Islet of Langerhans (tissue), 1 donor: ENCODE data around the gene MMP19.
"Not testable (repeated sequence)": the region's sequence is repeated elsewhere in the genome, so short reads cannot be mapped to it uniquely, and the experiment has no call there.

Experiments used
- FAIRE-seq: peaks from one replicate; lab custom pipeline; 2011; peaks lifted over from hg19 to GRCh38; lab: Jason Lieb, UNC

Gene MMP19

DNA sequence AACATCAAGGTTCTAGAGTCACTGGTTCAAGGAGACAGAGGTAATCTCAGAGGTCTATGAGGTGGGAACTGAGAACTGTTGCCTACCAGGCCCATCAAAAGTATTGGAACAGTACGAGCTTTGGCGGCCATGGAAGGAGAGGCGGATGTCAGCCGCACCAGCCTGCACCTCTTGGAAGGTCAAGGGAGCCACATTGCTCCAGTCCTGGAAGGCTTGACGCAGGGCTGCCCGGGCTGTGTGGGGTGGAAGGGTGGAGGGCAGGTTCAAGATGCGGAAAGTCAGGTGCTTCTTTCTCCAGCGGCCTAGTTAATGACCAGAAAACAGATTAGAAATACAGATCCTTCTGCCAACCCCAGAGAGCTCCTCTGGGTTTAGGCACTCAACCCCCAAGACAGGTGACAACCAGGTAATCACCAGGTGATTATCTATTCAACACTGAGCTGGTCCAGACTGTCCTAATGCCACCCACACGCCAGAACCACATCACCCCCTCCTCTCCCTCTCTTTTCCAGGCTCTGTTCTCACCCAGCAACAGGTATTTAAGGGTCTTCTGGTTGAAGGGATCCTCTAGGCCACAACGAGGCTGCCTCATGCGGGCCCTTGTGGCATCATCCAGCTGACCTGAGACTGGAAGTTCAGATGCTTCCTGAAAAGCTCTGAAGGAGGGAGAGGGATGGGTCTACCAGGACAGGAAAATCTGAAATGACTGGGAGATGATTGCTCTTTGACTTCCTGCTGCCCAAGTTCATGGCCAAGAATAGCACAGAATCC lies 2.0 kb downstream of the MMP19 start:
- FAIRE-seq = no peak

- no peak for FAIRE-seq
These were observed 3.2 kb downstream of the MMP19 start for GRCh38 chr12:55839345-55840140.

DNA sequence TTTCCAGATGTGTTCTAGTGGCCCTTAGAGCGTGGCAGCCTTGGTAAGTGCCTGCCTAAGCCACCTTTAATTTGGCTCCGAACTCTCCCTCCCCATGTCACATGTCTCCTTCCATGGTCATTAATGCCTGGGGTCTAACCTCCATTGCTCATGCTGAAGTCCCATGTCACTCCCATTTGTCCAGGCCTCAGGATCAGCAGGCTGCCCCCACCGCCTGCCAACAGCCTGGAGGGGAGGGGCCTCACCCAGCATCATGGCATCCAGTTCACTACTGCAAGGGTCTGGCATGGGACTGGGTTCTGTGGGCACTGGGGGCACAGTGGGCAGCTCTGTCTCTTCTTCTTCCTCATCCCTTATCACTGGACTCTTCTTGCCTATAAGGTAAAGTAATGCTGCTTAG lies 4.4 kb downstream of the MMP19 start:
- no peak for FAIRE-seq

- FAIRE-seq = not testable (repeated sequence)
These were observed 8.3 kb downstream of the MMP19 start for GRCh38 chr12:55834400-55834799.

GRCh38 chr12:55833056-55833455 lies 9.7 kb downstream of the MMP19 start:
- no peak for FAIRE-seq

DNA sequence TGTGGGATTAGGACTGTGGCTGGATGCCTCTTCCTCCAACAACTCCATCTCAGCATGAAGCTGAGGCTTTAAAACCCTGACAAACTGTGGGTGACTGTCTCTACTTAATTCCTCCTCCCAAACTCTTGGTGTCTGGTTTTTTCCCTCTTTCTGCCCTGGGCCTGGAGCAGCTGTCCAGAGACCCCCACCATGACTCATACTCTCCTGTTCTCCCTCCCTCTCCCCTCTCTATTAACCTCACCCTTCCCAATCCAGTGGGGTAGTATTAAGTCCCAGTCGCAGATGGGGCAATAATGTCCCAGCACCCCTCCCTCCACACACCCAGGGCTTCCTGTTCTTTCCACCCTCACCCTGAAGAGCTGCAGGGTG lies 11.3 kb downstream of the MMP19 start:
- FAIRE-seq = no peak

DNA sequence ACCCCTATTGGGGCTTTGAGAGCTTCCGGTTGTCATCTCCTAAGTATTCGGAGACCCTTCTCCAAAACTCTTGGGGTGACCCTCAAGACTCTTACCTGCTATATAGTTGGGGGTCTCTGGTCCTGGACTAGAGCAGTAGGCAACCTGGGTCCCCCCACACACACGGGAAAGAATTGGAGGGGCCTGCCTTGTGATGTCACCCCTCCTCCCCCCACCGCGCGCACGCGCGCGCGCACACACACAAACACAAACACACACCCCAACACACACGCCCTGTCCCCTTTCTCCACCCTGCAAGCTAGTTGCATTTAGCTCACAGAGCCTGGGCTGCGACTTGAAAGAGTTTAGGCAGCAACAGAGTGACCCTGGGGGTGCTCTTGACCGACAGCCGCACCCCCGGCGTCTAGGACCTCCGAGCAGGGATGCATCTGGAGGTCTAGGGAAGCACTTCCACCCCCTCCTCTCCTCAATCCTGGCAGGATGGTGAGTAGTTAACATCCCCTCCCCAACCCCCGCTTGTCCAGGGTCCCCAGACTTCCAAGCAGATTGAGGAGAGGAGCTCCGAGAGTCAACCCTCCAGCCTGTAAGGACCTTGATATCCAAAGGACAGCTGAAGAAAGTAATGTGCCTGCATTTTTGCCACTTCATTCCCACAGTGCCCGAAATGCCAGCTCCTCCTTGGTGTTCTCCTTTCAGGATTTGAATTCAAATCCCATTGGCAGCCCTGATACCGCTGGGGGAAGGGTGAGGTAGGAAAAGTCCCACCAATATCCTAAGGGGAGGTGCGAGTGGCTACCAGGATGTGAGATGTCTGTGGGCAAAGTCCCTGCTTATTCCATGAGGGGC lies 11.9 kb downstream of the MMP19 start:
- FAIRE-seq = no peak

DNA sequence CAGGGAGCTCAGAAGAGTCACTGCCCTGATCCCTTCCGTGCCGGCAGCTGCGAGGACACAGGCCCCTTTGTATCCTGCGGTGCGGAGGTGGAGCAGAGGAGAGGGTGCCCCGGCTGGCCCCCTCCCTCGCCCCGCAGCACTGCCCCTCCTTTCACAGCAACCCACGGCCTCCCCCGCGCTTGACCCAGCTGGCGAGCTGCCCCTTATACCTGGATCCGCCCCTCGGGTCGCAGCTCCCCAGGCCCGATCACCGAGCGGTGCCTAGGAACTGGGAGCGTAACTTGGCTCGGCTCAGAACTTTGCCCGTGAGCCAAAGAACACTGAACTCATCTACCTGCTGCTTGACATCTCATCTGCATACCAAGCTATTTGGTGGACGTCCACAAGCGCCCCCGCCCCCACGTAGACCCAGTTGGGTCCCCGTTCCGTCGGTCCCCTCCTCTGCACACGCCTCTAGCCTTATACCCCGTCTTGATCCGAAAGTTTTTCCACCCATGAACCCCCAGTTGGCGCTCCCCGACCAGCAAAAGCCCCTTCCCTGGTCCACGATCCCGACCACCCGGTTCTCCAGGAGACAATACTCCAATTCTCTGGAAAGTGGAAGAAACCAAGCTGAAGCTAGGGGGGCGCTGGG lies 12.7 kb downstream of the MMP19 start:
- no peak for FAIRE-seq

GRCh38 chr12:55828357-55828756 lies 14.4 kb downstream of the MMP19 start:
- no peak for FAIRE-seq

DNA sequence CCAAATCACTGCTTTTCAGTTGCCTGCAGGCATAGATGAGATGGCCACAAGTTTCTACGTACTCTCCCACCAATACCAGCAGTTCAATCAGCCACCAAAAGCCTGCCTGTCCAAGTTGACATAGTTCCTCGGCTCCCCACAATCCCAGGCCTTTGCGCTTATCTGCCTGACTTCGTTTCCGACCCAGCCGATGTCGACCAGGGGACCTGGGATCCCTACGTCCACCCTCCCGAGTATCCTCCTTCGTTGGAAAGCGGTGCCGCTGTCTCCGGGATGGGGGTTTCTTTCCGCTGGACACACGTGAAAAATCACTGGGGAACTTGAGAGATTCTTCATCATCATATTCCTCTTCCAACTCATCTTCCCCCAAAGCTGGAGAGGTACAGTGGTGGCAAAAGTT lies 14.9 kb downstream of the MMP19 start:
- no peak for FAIRE-seq

- no peak for FAIRE-seq
These were observed 18.0 kb downstream of the MMP19 start for GRCh38 chr12:55824726-55825125.

DNA sequence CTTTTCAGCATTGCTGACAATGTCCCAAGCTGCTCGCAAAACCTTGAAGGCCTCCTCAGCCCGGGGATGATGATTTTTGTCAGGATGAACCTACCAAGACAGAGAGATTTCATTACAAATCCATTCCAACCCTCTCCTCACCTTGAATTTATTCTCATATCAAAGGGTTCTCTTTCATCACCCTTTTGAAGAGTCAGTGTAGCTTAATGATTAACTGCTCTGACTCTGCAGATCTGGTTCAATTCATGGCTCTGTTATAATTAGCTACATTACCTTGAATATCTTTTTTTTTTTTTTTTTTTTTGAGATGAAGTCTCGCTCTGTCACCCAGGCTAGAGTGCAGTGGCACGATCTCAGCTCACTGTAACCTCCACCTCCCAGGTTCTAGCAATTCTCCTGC lies 19.3 kb downstream of the MMP19 start:
- FAIRE-seq = peak; percentile 93

- FAIRE-seq = no peak
These were observed 20.5 kb downstream of the MMP19 start for GRCh38 chr12:55822228-55822627.

DNA sequence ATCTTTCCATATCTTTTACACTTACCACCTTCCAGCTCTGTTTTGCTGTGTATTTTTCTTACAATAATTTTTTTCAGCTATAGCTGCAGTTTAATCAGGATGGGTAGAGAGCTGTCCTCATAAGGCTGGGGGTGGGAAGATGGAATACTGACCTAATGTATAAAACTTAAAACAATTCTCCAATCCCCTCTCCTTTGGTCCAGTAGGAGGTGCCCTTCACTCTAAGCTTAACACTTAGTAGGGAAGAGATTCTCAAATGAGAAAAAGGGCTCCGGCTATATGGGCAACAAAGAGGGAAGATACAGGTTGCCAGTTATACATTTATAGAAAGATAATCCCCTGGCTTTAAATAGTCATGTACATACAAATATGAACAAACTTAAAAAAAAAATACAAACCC lies 22.1 kb downstream of the MMP19 start:
- no peak for FAIRE-seq

DNA sequence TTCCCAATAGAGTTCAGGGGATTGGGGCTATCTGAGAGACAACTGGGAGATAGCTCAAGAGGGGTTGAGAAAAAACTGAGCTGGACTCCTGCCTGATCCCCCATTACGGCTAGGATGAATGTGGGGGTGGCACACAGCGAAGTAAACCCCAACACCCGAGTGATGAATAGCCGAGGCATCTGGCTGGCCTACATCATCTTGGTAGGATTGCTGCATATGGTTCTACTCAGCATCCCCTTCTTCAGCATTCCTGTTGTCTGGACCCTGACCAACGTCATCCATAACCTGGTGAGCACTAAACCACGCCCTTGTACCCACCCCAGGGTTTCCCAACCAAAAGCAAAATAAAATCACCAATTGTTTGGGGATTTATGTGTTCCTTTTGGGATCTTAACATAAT lies 23.9 kb downstream of the MMP19 start:
- FAIRE-seq = no peak

- no peak for FAIRE-seq
These were observed 24.5 kb downstream of the MMP19 start for GRCh38 chr12:55818140-55818728.

DNA sequence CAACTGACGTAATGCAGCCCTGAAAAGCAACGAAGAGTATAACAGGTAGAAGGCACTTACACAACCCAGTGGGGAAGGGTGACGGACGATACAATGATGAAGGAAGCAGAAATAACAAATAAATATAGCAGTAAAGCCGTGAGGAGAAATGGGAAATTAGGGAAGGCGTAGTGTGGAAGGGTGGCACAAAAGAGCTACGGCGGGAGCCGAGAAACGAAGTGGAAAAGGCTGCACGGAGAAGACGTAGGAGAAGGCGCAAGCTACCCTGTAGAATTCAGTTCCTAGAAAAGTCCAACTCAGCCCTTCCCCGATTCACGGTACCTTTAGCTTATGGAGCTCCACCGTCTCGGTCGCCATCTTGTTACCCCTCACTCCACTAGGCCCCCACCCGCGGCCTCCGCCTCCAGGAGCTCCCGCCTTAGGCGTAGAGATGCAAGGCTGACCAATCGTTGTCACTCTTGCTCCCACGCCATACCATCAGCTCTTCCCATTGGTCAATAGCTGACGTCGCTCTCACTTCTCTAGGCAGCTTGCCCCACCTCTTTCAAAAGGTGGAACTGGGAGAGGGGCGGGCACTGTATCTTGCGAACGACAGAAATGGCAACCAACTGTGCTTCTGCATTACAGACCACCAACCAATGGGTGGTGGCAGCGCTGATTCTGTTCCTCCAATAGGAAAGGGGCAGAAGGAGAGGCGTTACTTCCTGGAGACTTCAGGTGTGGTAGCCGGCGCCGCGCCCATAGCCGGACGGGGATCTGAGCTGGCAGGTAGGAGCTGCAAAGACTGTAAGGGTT lies 25.2 kb downstream of the MMP19 start, which contains the start of the genes ORMDL2 and SARNP:
Gene ORMDL2 (plus strand): TSS at position 697 of the 795 bp plus-strand sequence. CDS start 959 bp downstream, outside the sequence.
Gene SARNP (minus strand): TSS at position 380 of the 795 bp plus-strand sequence. CDS start 23 bp downstream, at position 357.
- FAIRE-seq = peak; percentile 90

DNA sequence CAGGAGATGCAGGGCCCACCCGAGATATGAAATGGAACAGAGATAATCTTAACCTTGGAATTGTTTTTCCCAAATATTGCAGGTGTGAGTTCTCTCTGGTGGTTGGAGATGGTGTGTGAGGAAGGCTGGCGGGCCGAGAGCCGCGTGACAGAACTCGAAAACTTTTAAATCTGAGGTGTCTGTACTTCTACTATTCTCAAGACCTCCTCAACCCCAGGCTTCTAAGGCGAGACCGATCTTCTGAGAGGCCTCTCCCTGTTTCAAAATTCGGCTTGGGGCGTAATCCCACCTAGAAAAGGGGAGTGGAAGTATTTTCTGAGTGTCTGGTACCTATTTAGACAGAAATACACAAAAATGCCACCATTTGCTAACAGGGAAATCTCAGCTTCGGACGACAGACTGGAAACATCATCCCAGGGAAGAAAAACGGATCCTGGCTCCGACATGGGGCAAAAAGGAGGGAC lies 25.8 kb downstream of the MMP19 start:
- FAIRE-seq = no peak

DNA sequence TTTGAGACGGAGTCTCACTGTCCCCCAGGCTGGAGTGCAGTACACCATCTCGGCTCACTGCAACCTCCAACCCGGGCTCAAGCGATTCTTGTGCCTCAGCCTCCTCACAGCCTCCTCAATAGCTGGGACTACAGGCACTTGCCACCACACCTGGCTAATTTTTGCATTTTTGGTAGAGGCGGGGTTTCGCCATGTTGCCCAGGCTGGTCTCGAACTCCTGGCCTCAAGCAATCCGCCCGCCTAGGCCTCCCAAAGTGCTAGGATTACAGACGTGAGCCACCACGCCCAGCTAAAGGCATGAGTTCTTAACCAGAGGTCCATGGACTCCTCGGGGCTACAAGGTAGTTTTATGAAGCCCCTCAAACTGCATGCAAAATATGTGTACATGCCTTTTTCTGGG lies 27.3 kb downstream of the MMP19 start:
- no peak for FAIRE-seq

DNA sequence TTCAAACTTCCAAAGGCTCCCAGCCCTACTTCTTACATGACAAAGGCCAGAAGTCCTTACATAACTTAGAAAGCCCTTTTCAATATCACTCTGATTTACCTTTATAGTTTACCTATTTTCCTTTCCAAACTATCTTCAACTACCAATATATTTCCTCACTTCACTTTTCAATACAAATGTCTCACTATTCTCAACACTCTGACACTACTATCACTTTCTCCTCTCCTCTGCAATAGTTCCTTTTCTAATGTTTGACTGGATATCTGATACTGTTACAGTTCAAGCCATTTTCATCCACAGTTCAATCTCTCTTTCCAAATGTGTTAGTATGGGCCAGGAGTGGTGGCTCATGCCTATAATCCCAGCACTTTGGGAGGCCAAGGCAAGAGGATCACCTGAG lies 28.5 kb downstream of the MMP19 start:
- no peak for FAIRE-seq

GRCh38 chr12:55812088-55812487 lies 30.6 kb downstream of the MMP19 start:
- FAIRE-seq = no peak
